ENCODE results near the gene LACC1.

GRCh38 chr13:43933378-43933777, 53.7 kb downstream of the LACC1 start:
- TF ChIP-seq, protein P1, sequence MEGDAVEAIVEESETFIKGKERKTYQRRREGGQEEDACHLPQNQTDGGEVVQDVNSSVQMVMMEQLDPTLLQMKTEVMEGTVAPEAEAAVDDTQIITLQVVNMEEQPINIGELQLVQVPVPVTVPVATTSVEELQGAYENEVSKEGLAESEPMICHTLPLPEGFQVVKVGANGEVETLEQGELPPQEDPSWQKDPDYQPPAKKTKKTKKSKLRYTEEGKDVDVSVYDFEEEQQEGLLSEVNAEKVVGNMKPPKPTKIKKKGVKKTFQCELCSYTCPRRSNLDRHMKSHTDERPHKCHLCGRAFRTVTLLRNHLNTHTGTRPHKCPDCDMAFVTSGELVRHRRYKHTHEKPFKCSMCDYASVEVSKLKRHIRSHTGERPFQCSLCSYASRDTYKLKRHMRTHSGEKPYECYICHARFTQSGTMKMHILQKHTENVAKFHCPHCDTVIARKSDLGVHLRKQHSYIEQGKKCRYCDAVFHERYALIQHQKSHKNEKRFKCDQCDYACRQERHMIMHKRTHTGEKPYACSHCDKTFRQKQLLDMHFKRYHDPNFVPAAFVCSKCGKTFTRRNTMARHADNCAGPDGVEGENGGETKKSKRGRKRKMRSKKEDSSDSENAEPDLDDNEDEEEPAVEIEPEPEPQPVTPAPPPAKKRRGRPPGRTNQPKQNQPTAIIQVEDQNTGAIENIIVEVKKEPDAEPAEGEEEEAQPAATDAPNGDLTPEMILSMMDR (IDR thresholded peaks at IDR 0.05): no peak
- TF ChIP-seq ZFX (IDR thresholded peaks at IDR 0.05; ENCODE audit: borderline replicate concordance): no peak
